ENCODE measurements around the gene XRCC3.
"Not testable (repeated sequence)": the region's sequence is repeated elsewhere in the genome, so short reads cannot be mapped to it uniquely, and the experiment has no call there.

Gene XRCC3

GRCh38 chr14:103656756-103657133 is 58.5 kb downstream of the XRCC3 start:
- Histone ChIP-seq H3K27me3 (ENCODE audit: control insufficient read depth in 5 of 5, insufficient read depth in 4 of 5, low read length in 5 of 5) (no peaks in the 10 kb centered on the region), H3K4me3 (ENCODE audit: low read depth in 1 of 5, low read length in 5 of 5) (no peak overlapping the region), H3K9me3 (ENCODE audit: control insufficient read depth in 5 of 5, low read length in 5 of 5) (no peaks in the 10 kb centered on the region), H3K27ac (ENCODE audit: low read depth, low read length) (no peak overlapping the region), H3K9ac (ENCODE audit: low read length in 5 of 5) (no peak overlapping the region), H3K4me1 (ENCODE audit: control insufficient read depth in 5 of 5, insufficient read depth in 5 of 5, low read length in 5 of 5) (peaks cover 0 to 27% (median 23%) of the 10 kb centered on the region in 5 donors), H3K36me3 (ENCODE audit: control insufficient read depth in 5 of 5, insufficient read depth in 5 of 5, low read length in 5 of 5) (peaks cover 7 to 67% (median 53%) of the 10 kb centered on the region in 5 donors)

- Histone ChIP-seq H3K27me3 (ENCODE audit: control insufficient read depth in 5 of 5, insufficient read depth in 4 of 5, low read length in 5 of 5) (no peaks in the 10 kb centered on the region), H3K9me3 (ENCODE audit: control insufficient read depth in 5 of 5, low read length in 5 of 5) (no peaks in the 10 kb centered on the region), H3K4me3 (ENCODE audit: low read depth in 1 of 5, low read length in 5 of 5) (no peak overlapping the region), H3K27ac (ENCODE audit: low read depth, low read length) (no peak overlapping the region), H3K36me3 (ENCODE audit: control insufficient read depth in 5 of 5, insufficient read depth in 5 of 5, low read length in 5 of 5) (peaks cover 7 to 61% (median 51%) of the 10 kb centered on the region in 5 donors), H3K4me1 (ENCODE audit: control insufficient read depth in 5 of 5, insufficient read depth in 5 of 5, low read length in 5 of 5) (peaks cover 0 to 31% (median 25%) of the 10 kb centered on the region in 5 donors), H3K9ac (ENCODE audit: low read length in 5 of 5) (no peak overlapping the region)
Observed at GRCh38 chr14:103656031-103656755, 59.1 kb downstream of the XRCC3 start.

DNA sequence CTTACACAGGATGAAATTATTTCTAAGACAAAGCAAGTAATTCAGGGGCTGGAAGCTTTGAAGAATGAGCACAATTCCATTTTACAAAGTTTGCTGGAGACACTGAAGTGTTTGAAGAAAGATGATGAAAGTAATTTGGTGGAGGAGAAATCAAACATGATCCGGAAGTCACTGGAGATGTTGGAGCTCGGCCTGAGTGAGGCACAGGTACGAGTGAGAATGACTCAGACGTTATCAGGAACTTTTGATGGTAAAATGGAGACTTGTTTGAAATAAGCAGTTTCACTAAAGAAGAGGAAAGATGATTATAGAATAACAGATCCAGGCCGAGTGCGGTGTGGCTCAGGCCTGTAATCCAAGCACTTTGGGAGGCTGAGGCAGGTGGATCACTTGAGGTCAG is 60.6 kb downstream of the XRCC3 start:
- H3K9ac ChIP-seq (ENCODE audit: low read length in 5 of 5) = no peak overlapping the region

GRCh38 chr14:103653805-103654204 is 61.4 kb downstream of the XRCC3 start:
- no peak overlapping the region for H3K4me3 ChIP-seq (ENCODE audit: low read depth in 1 of 5, low read length in 5 of 5)
- peaks cover 0 to 43% (median 35%) of the 10 kb centered on the region in 5 donors for H3K36me3 ChIP-seq (ENCODE audit: control insufficient read depth in 5 of 5, insufficient read depth in 5 of 5, low read length in 5 of 5)
- peak overlapping the region in 1 of 5 donors; percentile 30 for H3K9ac ChIP-seq (ENCODE audit: low read length in 5 of 5)
- H3K9me3 ChIP-seq (ENCODE audit: control insufficient read depth in 5 of 5, low read length in 5 of 5) = no peaks in the 10 kb centered on the region
- no peak overlapping the region for H3K27ac ChIP-seq (ENCODE audit: low read depth, low read length)
- peaks cover 2 to 31% (median 25%) of the 10 kb centered on the region in 5 donors for H3K4me1 ChIP-seq (ENCODE audit: control insufficient read depth in 5 of 5, insufficient read depth in 5 of 5, low read length in 5 of 5)
- H3K27me3 ChIP-seq (ENCODE audit: control insufficient read depth in 5 of 5, insufficient read depth in 4 of 5, low read length in 5 of 5) = no peaks in the 10 kb centered on the region

More for the DNA sequence above, 60.6 kb downstream of the XRCC3 start:
- peaks cover 2 to 31% (median 25%) of the 10 kb centered on the region in 5 donors for H3K4me1 ChIP-seq (ENCODE audit: control insufficient read depth in 5 of 5, insufficient read depth in 5 of 5, low read length in 5 of 5)
- peaks cover 5 to 50% (median 41%) of the 10 kb centered on the region in 5 donors for H3K36me3 ChIP-seq (ENCODE audit: control insufficient read depth in 5 of 5, insufficient read depth in 5 of 5, low read length in 5 of 5)
- H3K4me3 ChIP-seq (ENCODE audit: low read depth in 1 of 5, low read length in 5 of 5) = no peak overlapping the region
- no peaks in the 10 kb centered on the region for H3K9me3 ChIP-seq (ENCODE audit: control insufficient read depth in 5 of 5, low read length in 5 of 5)
- no peaks in the 10 kb centered on the region for H3K27me3 ChIP-seq (ENCODE audit: control insufficient read depth in 5 of 5, insufficient read depth in 4 of 5, low read length in 5 of 5)
- no peak overlapping the region for H3K27ac ChIP-seq (ENCODE audit: low read depth, low read length)

- Histone ChIP-seq H3K9ac (ENCODE audit: low read length in 5 of 5) (peak overlapping the region in 2 of 5 donors; percentile 2 to 30), H3K36me3 (ENCODE audit: control insufficient read depth in 5 of 5, insufficient read depth in 5 of 5, low read length in 5 of 5) (peaks cover 0 to 40% (median 35%) of the 10 kb centered on the region in 5 donors), H3K4me1 (ENCODE audit: control insufficient read depth in 5 of 5, insufficient read depth in 5 of 5, low read length in 5 of 5) (peaks cover 2 to 31% (median 25%) of the 10 kb centered on the region in 5 donors)
- not testable (repeated sequence) for H3K4me3 ChIP-seq (ENCODE audit: low read depth in 1 of 5, low read length in 5 of 5); H3K27ac ChIP-seq (ENCODE audit: low read depth, low read length); H3K27me3 ChIP-seq (ENCODE audit: control insufficient read depth in 5 of 5, insufficient read depth in 4 of 5, low read length in 5 of 5); H3K9me3 ChIP-seq (ENCODE audit: control insufficient read depth in 5 of 5, low read length in 5 of 5)
Observed at GRCh38 chr14:103653336-103653735, 61.9 kb downstream of the XRCC3 start.

DNA sequence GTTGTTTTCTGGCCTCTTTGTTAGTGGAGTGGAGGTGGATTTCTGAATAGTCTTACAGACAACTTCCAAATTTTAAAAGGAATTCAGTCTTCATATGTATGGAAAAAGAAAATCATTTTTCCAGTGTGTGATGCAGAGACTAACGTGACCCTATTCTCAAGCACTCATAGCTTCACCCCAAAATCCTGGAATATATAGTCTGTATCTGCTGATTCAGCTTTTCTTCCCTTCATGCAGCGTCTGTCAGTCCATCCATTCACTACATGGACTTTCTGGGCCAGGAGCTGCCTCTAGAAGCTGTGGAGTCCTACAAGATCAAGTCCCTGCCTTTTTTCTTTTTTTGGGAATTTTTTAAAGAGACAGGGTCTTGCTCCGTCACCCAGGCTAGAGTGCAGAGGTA is 62.4 kb downstream of the XRCC3 start:
- Histone ChIP-seq H3K9me3 (ENCODE audit: control insufficient read depth in 5 of 5, low read length in 5 of 5) (no peaks in the 10 kb centered on the region), H3K27ac (ENCODE audit: low read depth, low read length) (no peak overlapping the region), H3K9ac (ENCODE audit: low read length in 5 of 5) (peak overlapping the region in 2 of 5 donors; percentile 2 to 28), H3K27me3 (ENCODE audit: control insufficient read depth in 5 of 5, insufficient read depth in 4 of 5, low read length in 5 of 5) (no peaks in the 10 kb centered on the region), H3K4me1 (ENCODE audit: control insufficient read depth in 5 of 5, insufficient read depth in 5 of 5, low read length in 5 of 5) (peaks cover 2 to 31% (median 25%) of the 10 kb centered on the region in 5 donors), H3K4me3 (ENCODE audit: low read depth in 1 of 5, low read length in 5 of 5) (no peak overlapping the region), H3K36me3 (ENCODE audit: control insufficient read depth in 5 of 5, insufficient read depth in 5 of 5, low read length in 5 of 5) (peaks cover 0 to 35% (median 32%) of the 10 kb centered on the region in 5 donors)

DNA sequence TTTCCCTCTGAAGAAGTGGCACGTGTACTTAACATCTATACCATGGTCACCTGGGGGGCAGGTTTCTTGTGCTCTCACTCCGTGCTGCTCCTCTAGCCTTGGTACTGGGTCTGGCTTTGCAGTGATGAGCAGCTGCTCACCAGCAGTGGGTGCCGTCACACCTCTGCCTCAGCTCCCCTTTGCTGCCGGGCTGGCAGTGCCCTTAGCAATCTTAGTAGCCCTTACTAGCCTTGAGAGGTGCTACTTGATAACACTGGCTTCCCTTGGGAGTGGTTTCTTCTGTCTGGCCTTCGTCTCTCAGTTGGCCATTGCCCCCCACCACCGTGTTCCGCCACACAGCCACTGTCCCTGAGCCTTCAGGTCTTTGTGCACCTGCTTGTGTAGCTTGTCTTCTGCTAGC is 63.7 kb downstream of the XRCC3 start:
- no peak overlapping the region for H3K27ac ChIP-seq (ENCODE audit: low read depth, low read length)
- H3K4me1 ChIP-seq (ENCODE audit: control insufficient read depth in 5 of 5, insufficient read depth in 5 of 5, low read length in 5 of 5) = peaks cover 2 to 27% (median 23%) of the 10 kb centered on the region in 5 donors
- H3K27me3 ChIP-seq (ENCODE audit: control insufficient read depth in 5 of 5, insufficient read depth in 4 of 5, low read length in 5 of 5) = no peaks in the 10 kb centered on the region
- no peak overlapping the region for H3K9ac ChIP-seq (ENCODE audit: low read length in 5 of 5)
- H3K36me3 ChIP-seq (ENCODE audit: control insufficient read depth in 5 of 5, insufficient read depth in 5 of 5, low read length in 5 of 5) = peaks cover 0 to 24% (median 20%) of the 10 kb centered on the region in 5 donors
- H3K9me3 ChIP-seq (ENCODE audit: control insufficient read depth in 5 of 5, low read length in 5 of 5) = no peaks in the 10 kb centered on the region
- no peak overlapping the region for H3K4me3 ChIP-seq (ENCODE audit: low read depth in 1 of 5, low read length in 5 of 5)

GRCh38 chr14:103650213-103650612 is 65.0 kb downstream of the XRCC3 start:
- H3K36me3 ChIP-seq (ENCODE audit: control insufficient read depth in 5 of 5, insufficient read depth in 5 of 5, low read length in 5 of 5) = peaks cover 0 to 11% (median 8%) of the 10 kb centered on the region in 5 donors
- H3K27ac ChIP-seq (ENCODE audit: low read depth, low read length) = no peak overlapping the region
- H3K4me3 ChIP-seq (ENCODE audit: low read depth in 1 of 5, low read length in 5 of 5) = no peak overlapping the region
- H3K4me1 ChIP-seq (ENCODE audit: control insufficient read depth in 5 of 5, insufficient read depth in 5 of 5, low read length in 5 of 5) = peaks cover 2 to 22% (median 18%) of the 10 kb centered on the region in 5 donors
- no peaks in the 10 kb centered on the region for H3K27me3 ChIP-seq (ENCODE audit: control insufficient read depth in 5 of 5, insufficient read depth in 4 of 5, low read length in 5 of 5)
- H3K9ac ChIP-seq (ENCODE audit: low read length in 5 of 5) = no peak overlapping the region
- H3K9me3 ChIP-seq (ENCODE audit: control insufficient read depth in 5 of 5, low read length in 5 of 5) = no peaks in the 10 kb centered on the region

- Histone ChIP-seq H3K4me1 (ENCODE audit: control insufficient read depth in 5 of 5, insufficient read depth in 5 of 5, low read length in 5 of 5) (peaks cover 2 to 21% (median 17%) of the 10 kb centered on the region in 5 donors), H3K4me3 (ENCODE audit: low read depth in 1 of 5, low read length in 5 of 5) (no peak overlapping the region), H3K27me3 (ENCODE audit: control insufficient read depth in 5 of 5, insufficient read depth in 4 of 5, low read length in 5 of 5) (no peaks in the 10 kb centered on the region), H3K27ac (ENCODE audit: low read depth, low read length) (no peak overlapping the region), H3K9ac (ENCODE audit: low read length in 5 of 5) (no peak overlapping the region), H3K36me3 (ENCODE audit: control insufficient read depth in 5 of 5, insufficient read depth in 5 of 5, low read length in 5 of 5) (peaks cover 0 to 2% (median 0%) of the 10 kb centered on the region in 5 donors), H3K9me3 (ENCODE audit: control insufficient read depth in 5 of 5, low read length in 5 of 5) (no peaks in the 10 kb centered on the region)
Observed at GRCh38 chr14:103649001-103649400, 66.2 kb downstream of the XRCC3 start.

Measured in subcutaneous abdominal adipose tissue (tissue), 5 donors.